MCF 10A (cell line): Measurements from ENCODE around the gene ALDH3B2. TPM values are rescaled to one million over a fixed set of nuclear protein-coding genes. Genes with fewer than 3 reads are reported as not detected.

Experiments used
- BruUV-seq: library from RNA; stranded (reverse); fragments of 400-500 nt; replicated peaks from 2 replicates; lab custom pipeline; 2021; lab: Mats Ljungman, UMichigan
- CTCF ChIA-PET: fragments of 300-600 bp; sonication (Branson Sonifier 250); formaldehyde crosslinking; extraction: SDS; loops from one replicate; lab custom pipeline; 2021; ENCODE audit warnings: antibody characterized with exemption, inconsistent platforms; lab: Yijun Ruan, JAX
- POLR2A ChIA-PET: fragments of 300-600, 350-650 bp; sonication (Branson Sonifier 250); formaldehyde crosslinking; extraction: SDS; loops from one replicate; lab custom pipeline; 2020; ENCODE audit warnings: antibody characterized with exemption, inconsistent platforms; lab: Yijun Ruan, JAX
- DNase-seq: peaks from one replicate; pipeline ENCODE4 v3.0.0-alpha.2; 2018; ENCODE audit not compliant: unreplicated experiment
- H3K27ac Mint-ChIP-seq: one replicate; pipeline ENCODE4 v1.8.0; 2022; ENCODE audit warnings: mild to moderate bottlenecking, low read depth, mixed read lengths; ENCODE audit not compliant: unreplicated experiment
- H3K27me3 Mint-ChIP-seq: one replicate; pipeline ENCODE4 v1.8.0; 2022; ENCODE audit warnings: mixed read lengths; ENCODE audit not compliant: insufficient read depth, unreplicated experiment
- H3K36me3 Mint-ChIP-seq: one replicate; pipeline ENCODE4 v1.8.0; 2022; ENCODE audit warnings: mild to moderate bottlenecking, moderate library complexity, mixed read lengths; ENCODE audit not compliant: insufficient read depth, unreplicated experiment
- H3K4me1 Mint-ChIP-seq: one replicate; pipeline ENCODE4 v1.8.0; 2022; ENCODE audit warnings: mixed read lengths; ENCODE audit not compliant: insufficient read depth, unreplicated experiment
- H3K4me3 Mint-ChIP-seq: one replicate; pipeline ENCODE4 v1.8.0; 2022; ENCODE audit warnings: mild to moderate bottlenecking, moderate library complexity, mixed read lengths; ENCODE audit not compliant: unreplicated experiment
- H3K9me3 Mint-ChIP-seq: one replicate; pipeline ENCODE4 v1.8.0; 2022; ENCODE audit warnings: mixed read lengths; ENCODE audit not compliant: unreplicated experiment
- CTCF ChIP-seq: fragments of 200-600 bp; IDR thresholded peaks from one replicate; pipeline ENCODE4 v1.8.0; 2022; ENCODE audit warnings: antibody characterized with exemption, mild to moderate bottlenecking; ENCODE audit not compliant: unreplicated experiment
- intact Hi-C: fragments of 100-400 bp; cut with micrococcal nuclease; formaldehyde crosslinking; loops from 2 replicates; pipeline ENCODE4 v1.14.1; 2022
- total RNA-seq: library from RNA; stranded (reverse); gene quantifications from 2 replicates; pipeline ENCODE4 v1.2.3, GENCODE V29; 2022

ALDH3B2 gene
- total RNA-seq, 1 experiment from 2014 or later = not detected

- Mint-ChIP-seq H3K27me3 (no peaks in the 10 kb centered on the region), H3K27ac (peak overlapping the region; percentile 52), H3K4me1 (no peaks in the 10 kb centered on the region), H3K36me3 (no peaks in the 10 kb centered on the region), H3K9me3 (no peaks in the 10 kb centered on the region), H3K4me3 (peak overlapping the region; percentile 79)
- BruUV-seq = no TSS peak
- TF ChIP-seq CTCF = no peak
- no peak for DNase-seq
- intact Hi-C loops = no loop called here
- CTCF ChIA-PET = interaction anchor here (0.6 to 5.0 kb wide), 8 partner anchors 8 to 45 kb away, joined by 3 to 50 read pairs (median 5); no protein-coding TSS in a partner anchor
- POLR2A ChIA-PET = interaction anchor here (1.2 to 2.8 kb wide), 4 partner anchors 26 to 71 kb away, joined by 3 to 20 read pairs (median 12); partner anchors contain the start of gene GSTP1
Measured at GRCh38 chr11:67630943-67631331, 43.5 kb downstream of the ALDH3B2 start.

- H3K4me3 Mint-ChIP-seq = peak overlapping the region; percentile 79
- intact Hi-C loops = no loop called here
- peak; percentile 70 for TF ChIP-seq CTCF
- ChIA-PET CTCF (interaction anchor here (0.6 to 5.0 kb wide), 11 partner anchors 8 to 60 kb away, joined by 3 to 50 read pairs (median 6); no protein-coding TSS in a partner anchor), POLR2A (interaction anchor here (0.8 to 2.8 kb wide), 8 partner anchors 22 to 691 kb away, joined by 3 to 20 read pairs (median 7); partner anchors contain the start of gene GSTP1)
- no TSS peak for BruUV-seq
- H3K4me1 Mint-ChIP-seq = no peaks in the 10 kb centered on the region
- DNase-seq = peak; percentile 96
- peak overlapping the region; percentile 52 for H3K27ac Mint-ChIP-seq
- H3K36me3 Mint-ChIP-seq = no peaks in the 10 kb centered on the region
- no peaks in the 10 kb centered on the region for H3K9me3 Mint-ChIP-seq
- H3K27me3 Mint-ChIP-seq = no peaks in the 10 kb centered on the region
Measured at GRCh38 chr11:67630228-67630942, 44.0 kb downstream of the ALDH3B2 start.

- Mint-ChIP-seq H3K27me3 (no peaks in the 10 kb centered on the region), H3K27ac (peak within 1 kb of the TSS; percentile 52), H3K4me3 (peak within 1 kb of the TSS; percentile 79), H3K4me1 (no peaks in the 10 kb centered on the region), H3K36me3 (no peaks in the 10 kb centered on the region), H3K9me3 (no peaks in the 10 kb centered on the region)
- DNase-seq = peak; percentile 85
- intact Hi-C loops = loop anchor here (1.0 to 5.0 kb wide), 4 partner anchors 29 to 163 kb away; no protein-coding TSS in a partner anchor
- POLR2A ChIA-PET = interaction anchor here (0.6 to 2.8 kb wide), 10 partner anchors 21 to 692 kb away, joined by 3 to 20 read pairs (median 5); partner anchors contain the start of gene GSTP1
- CTCF ChIA-PET = interaction anchor here (0.6 to 5.0 kb wide), 12 partner anchors 9 to 61 kb away, joined by 3 to 50 read pairs (median 6); no protein-coding TSS in a partner anchor
- BruUV-seq = no TSS peak
- peak; percentile 88 for TF ChIP-seq CTCF
Measured at GRCh38 chr11:67629386-67630227, 44.8 kb downstream of the ALDH3B2 start, which contains the start of gene NUDT8. Gene NUDT8 (minus strand): TSS chr11:67629937. CDS start chr11:67629911, 26 bp downstream.
